IMR-90 (cell line): ENCODE results near the gene CLDN4. TPM values are rescaled to one million over a fixed set of nuclear protein-coding genes. Genes with fewer than 3 reads are reported as not detected.

ENCODE experiments used
- BHLHE40 ChIP-seq: fragments of 150-350 bp; IDR thresholded peaks from 2 replicates; pipeline ENCODE4 v1.6.1; 2016; ENCODE audit warnings: mild to moderate bottlenecking, low read depth, low read length
- CHD1 ChIP-seq: IDR thresholded peaks from 2 replicates; pipeline ENCODE4 v1.6.1; 2012; ENCODE audit warnings: low read depth, low read length, improper control_type of control experiment
- FOS ChIP-seq: fragments of 150-350 bp; IDR thresholded peaks from 2 replicates; pipeline ENCODE4 v1.6.1; 2016; ENCODE audit warnings: low read depth, low read length
- MXI1 ChIP-seq: IDR thresholded peaks from 2 replicates; pipeline ENCODE4 v1.6.1; 2012; ENCODE audit warnings: low read depth, mild to moderate bottlenecking, low read length, moderate library complexity, borderline replicate concordance
- NFE2L2 ChIP-seq: fragments of 150-350 bp; IDR thresholded peaks from 2 replicates; pipeline ENCODE4 v1.6.1; 2016; ENCODE audit warnings: low read depth, mild to moderate bottlenecking, low read length
- POLR2A ChIP-seq: IDR thresholded peaks from 2 replicates; pipeline ENCODE4 v1.6.1; 2012; ENCODE audit warnings: mild to moderate bottlenecking, low read depth, low read length
- RFX5 ChIP-seq: IDR thresholded peaks from 2 replicates; pipeline ENCODE4 v1.8.0; 2012; ENCODE audit warnings: low read depth, mild to moderate bottlenecking, low read length, moderate library complexity
- polyA plus RNA-seq, 3 experiments: library from polyadenylated mRNA; depleted of rRNA; stranded (reverse); fragments of >200 nt; gene quantifications; 2 replicates each; pipeline ENCODE4 v1.2.3, GENCODE V29; 2012; ENCODE audit warnings: low replicate concordance in 1 of 3
- total RNA-seq: library from RNA; depleted of rRNA; stranded (reverse); fragments of >200 nt; gene quantifications from 2 replicates; pipeline ENCODE4 v1.2.3, GENCODE V29; 2012; rRNA removed
- TF ChIP-seq, protein P1 (sequence below): fragments of 150-350 bp; IDR thresholded peaks from 2 replicates; pipeline ENCODE4 v1.6.1; 2017; ENCODE audit warnings: mild to moderate bottlenecking, antibody characterized with exemption, low read length, low read depth

The CLDN4 gene
- total and polyA plus RNA-seq, 2 of the 4 experiments (the other 2 are of a cell fraction) = 2.9 to 4.4 TPM

GRCh38 chr7:73882047-73882402 lies 51.2 kb downstream of the CLDN4 start (continued):
- TF ChIP-seq, protein P1, sequence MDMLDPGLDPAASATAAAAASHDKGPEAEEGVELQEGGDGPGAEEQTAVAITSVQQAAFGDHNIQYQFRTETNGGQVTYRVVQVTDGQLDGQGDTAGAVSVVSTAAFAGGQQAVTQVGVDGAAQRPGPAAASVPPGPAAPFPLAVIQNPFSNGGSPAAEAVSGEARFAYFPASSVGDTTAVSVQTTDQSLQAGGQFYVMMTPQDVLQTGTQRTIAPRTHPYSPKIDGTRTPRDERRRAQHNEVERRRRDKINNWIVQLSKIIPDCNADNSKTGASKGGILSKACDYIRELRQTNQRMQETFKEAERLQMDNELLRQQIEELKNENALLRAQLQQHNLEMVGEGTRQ = no peak
- TF ChIP-seq MXI1 (no peak), NFE2L2 (no peak), FOS (no peak), BHLHE40 (no peak), POLR2A (no peak), CHD1 (no peak), RFX5 (no peak)

Other genes starting within 250 kb of the CLDN4 start
- not detected in 2 replicates for gene MLXIPL, start 206.5 kb upstream of the CLDN4 start, total RNA-seq
- gene MLXIPL, start 206.5 kb upstream of the CLDN4 start, polyA plus RNA-seq (2012; rRNA removed) = not detected in 2 replicates
- 2.3 and 2.8 TPM in 2 replicates for gene VPS37D, start 163.2 kb upstream of the CLDN4 start, total RNA-seq
- gene VPS37D, start 163.2 kb upstream of the CLDN4 start, polyA plus RNA-seq (2012; rRNA removed) = 3.1 and 4.8 TPM in 2 replicates
- gene DNAJC30, start 147.5 kb upstream of the CLDN4 start, total RNA-seq = 1.6 and 1.7 TPM in 2 replicates
- gene DNAJC30, start 147.5 kb upstream of the CLDN4 start, polyA plus RNA-seq (2012; rRNA removed) = 9.0 and 10.6 TPM in 2 replicates
- gene BUD23, start 147.4 kb upstream of the CLDN4 start, total RNA-seq = 35.7 and 40.8 TPM in 2 replicates
- gene BUD23, start 147.4 kb upstream of the CLDN4 start, polyA plus RNA-seq (2012; rRNA removed) = 65.2 and 72.2 TPM in 2 replicates
- 9.3 and 10.0 TPM in 2 replicates for gene STX1A, start 111.3 kb upstream of the CLDN4 start, total RNA-seq
- gene STX1A, start 111.3 kb upstream of the CLDN4 start, polyA plus RNA-seq (2012; rRNA removed) = 22.0 and 22.6 TPM in 2 replicates
- gene ABHD11, start 92.2 kb upstream of the CLDN4 start, total RNA-seq = 13.4 and 14.2 TPM in 2 replicates
- gene ABHD11, start 92.2 kb upstream of the CLDN4 start, polyA plus RNA-seq (2012; rRNA removed) = 19.9 and 22.6 TPM in 2 replicates
- gene CLDN3, start 60.7 kb upstream of the CLDN4 start, total RNA-seq = 0.18 TPM in 1 of 2 replicates, not detected in the other
- gene CLDN3, start 60.7 kb upstream of the CLDN4 start, polyA plus RNA-seq (2012; rRNA removed) = 0.12 and 0.16 TPM in 2 replicates
- gene METTL27, start 11.5 kb downstream of the CLDN4 start, total RNA-seq = 1.7 and 2.3 TPM in 2 replicates
- gene METTL27, start 11.5 kb downstream of the CLDN4 start, polyA plus RNA-seq (2012; rRNA removed) = 4.3 and 5.2 TPM in 2 replicates
- not detected in 2 replicates for gene TMEM270, start 30.2 kb downstream of the CLDN4 start, total RNA-seq
- 0.17 TPM in 1 of 2 replicates, not detected in the other for gene TMEM270, start 30.2 kb downstream of the CLDN4 start, polyA plus RNA-seq (2012; rRNA removed)
- 1.9 and 2.2 TPM in 2 replicates for gene ELN, start 197.2 kb downstream of the CLDN4 start, total RNA-seq
- gene ELN, start 197.2 kb downstream of the CLDN4 start, polyA plus RNA-seq (2012; rRNA removed) = 14.3 and 15.3 TPM in 2 replicates